Measurements from ENCODE around the gene OR2AK2. TPM values are rescaled to one million over a fixed set of nuclear protein-coding genes. Genes with fewer than 3 reads are reported as not detected.
A peak's percentile ranks its signal among the peaks of the same experiment; 100 is the strongest.

The OR2AK2 gene
- total RNA-seq, 2 donors from 2014 or later, result 0.35 TPM; not detected in 1

- Mint-ChIP-seq H3K9me3 (peaks cover 6 to 7% of the 10 kb centered on the region in 2 donors), H3K4me3 (no peak overlapping the region), H3K4me1 (ENCODE audit: low read depth) (peaks cover 5% of the 10 kb centered on the region), H3K36me3 (ENCODE audit: insufficient read depth in 2 of 2) (peaks cover 4 to 8% of the 10 kb centered on the region in 2 donors), H3K27me3 (ENCODE audit: low read depth) (no peaks in the 10 kb centered on the region), H3K27ac (no peak overlapping the region)
- ATAC-seq (replicated peaks in 1 of 2) (no peak), DNase-seq (no peak)
Observed at GRCh38 chr1:247966532-247967204, 1.6 kb downstream of the OR2AK2 start.

DNA sequence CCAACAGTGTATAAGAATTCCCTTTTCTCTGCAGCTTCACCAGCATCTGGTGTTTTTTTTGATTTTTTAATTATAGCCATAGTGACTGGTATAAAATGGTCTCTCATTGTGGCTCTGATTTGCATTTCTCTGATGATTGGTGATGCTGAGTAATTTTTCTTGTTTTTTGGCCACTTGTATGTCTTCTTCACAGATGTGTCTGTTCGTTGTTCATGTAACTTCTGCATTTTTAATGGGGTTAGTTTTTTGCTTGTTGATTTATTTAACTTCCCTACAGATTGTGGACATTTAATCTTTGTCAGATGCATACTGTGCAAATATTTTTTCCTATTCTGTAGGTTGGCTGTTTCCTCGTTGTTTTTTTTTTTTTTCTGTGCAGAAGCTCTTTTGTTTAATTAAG, 28.0 kb downstream of the OR2AK2 start:
- DNase-seq (no peak), ATAC-seq (replicated peaks in 1 of 2) (no peak)
- Mint-ChIP-seq H3K4me3 (no peak overlapping the region), H3K4me1 (ENCODE audit: low read depth) (no peaks in the 10 kb centered on the region), H3K9me3 (peaks cover 0 to 4% of the 10 kb centered on the region in 2 donors), H3K36me3 (ENCODE audit: insufficient read depth in 2 of 2) (no peaks in the 10 kb centered on the region), H3K27me3 (ENCODE audit: low read depth) (no peaks in the 10 kb centered on the region), H3K27ac (no peak overlapping the region)

DNA sequence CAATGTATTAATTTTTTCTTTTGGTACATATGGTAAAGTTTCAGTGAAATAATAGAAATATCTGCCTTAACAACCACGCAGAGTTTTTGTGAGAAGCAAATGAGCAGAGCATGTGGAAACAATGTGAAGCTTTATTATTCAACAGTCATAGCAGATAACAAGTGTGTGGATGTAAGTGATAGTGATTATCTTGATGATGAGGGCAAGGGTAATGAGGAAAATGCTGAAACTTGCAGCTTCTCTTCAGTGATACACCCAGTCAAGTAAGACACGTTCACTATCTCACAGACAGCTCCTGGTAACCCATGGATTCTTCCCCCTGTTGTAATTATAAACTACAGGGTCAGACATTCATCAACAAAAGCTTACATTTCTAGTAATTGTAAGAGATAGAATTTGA, 33.8 kb downstream of the OR2AK2 start:
- Mint-ChIP-seq H3K4me1 (ENCODE audit: low read depth) (peaks cover 12% of the 10 kb centered on the region), H3K36me3 (ENCODE audit: insufficient read depth in 2 of 2) (no peaks in the 10 kb centered on the region), H3K27ac (no peak overlapping the region), H3K4me3 (no peak overlapping the region), H3K27me3 (ENCODE audit: low read depth) (no peaks in the 10 kb centered on the region), H3K9me3 (peaks cover 7% of the 10 kb centered on the region in 2 donors)
- DNase-seq (no peak), ATAC-seq (replicated peaks in 1 of 2) (no peak)

GRCh38 chr1:248000169-248000568, 35.1 kb downstream of the OR2AK2 start:
- H3K27me3 Mint-ChIP-seq (ENCODE audit: low read depth), result no peaks in the 10 kb centered on the region
- H3K36me3 Mint-ChIP-seq (ENCODE audit: insufficient read depth in 2 of 2), result no peaks in the 10 kb centered on the region
- peaks cover 7% of the 10 kb centered on the region in 2 donors for H3K9me3 Mint-ChIP-seq
- DNase-seq (no peak), ATAC-seq (replicated peaks in 1 of 2) (peak; percentile 46 to 68)
- H3K4me3 Mint-ChIP-seq, result peak overlapping the region in 1 of 2 donors; percentile 45
- H3K4me1 Mint-ChIP-seq (ENCODE audit: low read depth), result peaks cover 12% of the 10 kb centered on the region
- peak overlapping the region; percentile 83 for H3K27ac Mint-ChIP-seq

DNA sequence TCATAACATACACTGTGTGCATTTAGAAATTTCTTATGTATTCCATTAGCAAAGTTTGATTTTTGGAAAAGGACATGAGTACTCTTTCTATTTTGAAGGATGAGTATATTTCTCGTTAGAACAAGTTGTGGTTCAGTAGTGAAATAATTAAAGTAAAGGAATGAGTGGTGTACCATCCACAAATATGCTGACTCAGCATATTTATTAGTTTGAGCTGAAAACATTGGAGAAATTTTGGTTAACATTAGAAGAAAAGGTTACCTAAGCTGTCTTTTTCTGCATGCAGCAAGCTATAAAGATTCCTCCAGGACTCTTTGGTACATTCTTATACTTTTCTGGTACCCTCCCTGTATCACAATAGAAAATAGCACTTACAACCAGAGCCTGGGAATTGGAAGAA, 42.7 kb downstream of the OR2AK2 start:
- Mint-ChIP-seq H3K4me1 (ENCODE audit: low read depth) (no peaks in the 10 kb centered on the region), H3K36me3 (ENCODE audit: insufficient read depth in 2 of 2) (peaks cover 10 to 13% of the 10 kb centered on the region in 2 donors), H3K9me3 (peaks cover 25 to 32% of the 10 kb centered on the region in 2 donors)

DNA sequence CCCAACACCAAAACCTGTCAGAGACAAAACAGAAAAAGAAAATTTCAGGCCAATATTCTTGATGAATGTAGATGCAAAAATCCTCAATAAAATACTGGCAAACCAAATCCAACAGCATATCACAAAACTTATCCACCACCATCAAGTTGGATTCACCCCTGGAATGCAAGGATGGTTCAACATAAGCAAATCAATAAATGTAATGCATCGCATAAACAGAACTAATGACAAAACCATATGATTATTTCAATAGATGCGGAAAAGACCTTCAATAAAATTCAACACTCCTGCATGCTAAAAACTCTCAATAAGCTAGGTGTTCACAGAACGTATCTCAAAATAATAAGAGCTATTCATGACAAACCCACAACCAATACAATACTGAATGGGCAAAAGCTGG, 44.6 kb downstream of the OR2AK2 start:
- peaks cover 18 to 25% of the 10 kb centered on the region in 2 donors for H3K9me3 Mint-ChIP-seq

More for the DNA sequence above, 42.7 kb downstream of the OR2AK2 start:
- DNase-seq, result no peak
- no peak overlapping the region for H3K27ac Mint-ChIP-seq
- H3K4me3 Mint-ChIP-seq, result no peak overlapping the region
- H3K27me3 Mint-ChIP-seq (ENCODE audit: low read depth), result no peaks in the 10 kb centered on the region
- ATAC-seq (replicated peaks in 1 of 2), result no peak

DNA sequence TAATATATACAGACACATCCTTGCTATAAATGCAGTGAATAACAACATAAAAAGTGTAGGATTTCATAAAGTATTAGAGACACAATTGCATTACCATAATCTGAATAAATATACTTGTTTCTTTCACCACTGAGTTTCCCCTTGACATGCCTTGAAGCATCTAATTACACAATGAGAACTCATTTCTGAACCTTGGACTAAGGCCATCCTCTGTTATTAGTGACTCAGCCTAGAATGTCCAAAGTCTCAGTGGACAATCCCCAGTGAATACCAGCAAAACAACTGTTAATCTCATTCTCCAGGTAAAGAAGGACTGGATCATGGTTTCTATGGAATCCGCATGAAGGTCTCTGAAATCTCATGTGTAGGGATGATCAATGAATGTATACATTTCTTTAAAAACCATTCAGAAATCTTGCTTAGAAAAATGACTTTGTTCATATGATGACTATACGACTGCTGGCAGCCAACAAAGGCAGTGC, 48.2 kb downstream of the OR2AK2 start, which contains the start of gene OR2L5:
Gene OR2L5, plus strand, starts transcription at position 432 of the 482 bp plus-strand sequence. CDS start 8,288 bp downstream, outside the sequence.
- DNase-seq, result no peak
- Mint-ChIP-seq H3K36me3 (ENCODE audit: insufficient read depth in 2 of 2) (peaks cover 10 to 13% of the 10 kb centered on the region in 2 donors), H3K9me3 (peaks cover 15 to 22% of the 10 kb centered on the region in 2 donors), H3K4me3 (no peak within 1 kb of the TSS), H3K27me3 (ENCODE audit: low read depth) (no peaks in the 10 kb centered on the region), H3K4me1 (ENCODE audit: low read depth) (no peaks in the 10 kb centered on the region), H3K27ac (no peak within 1 kb of the TSS)
- no peak for ATAC-seq (replicated peaks in 1 of 2)

More for the DNA sequence above, 44.6 kb downstream of the OR2AK2 start:
- Mint-ChIP-seq H3K4me3 (no peak overlapping the region), H3K27me3 (ENCODE audit: low read depth) (no peaks in the 10 kb centered on the region), H3K27ac (no peak overlapping the region), H3K36me3 (ENCODE audit: insufficient read depth in 2 of 2) (peaks cover 10 to 13% of the 10 kb centered on the region in 2 donors), H3K4me1 (ENCODE audit: low read depth) (no peaks in the 10 kb centered on the region)
- DNase-seq, result no peak
- ATAC-seq (replicated peaks in 1 of 2), result no peak

DNA sequence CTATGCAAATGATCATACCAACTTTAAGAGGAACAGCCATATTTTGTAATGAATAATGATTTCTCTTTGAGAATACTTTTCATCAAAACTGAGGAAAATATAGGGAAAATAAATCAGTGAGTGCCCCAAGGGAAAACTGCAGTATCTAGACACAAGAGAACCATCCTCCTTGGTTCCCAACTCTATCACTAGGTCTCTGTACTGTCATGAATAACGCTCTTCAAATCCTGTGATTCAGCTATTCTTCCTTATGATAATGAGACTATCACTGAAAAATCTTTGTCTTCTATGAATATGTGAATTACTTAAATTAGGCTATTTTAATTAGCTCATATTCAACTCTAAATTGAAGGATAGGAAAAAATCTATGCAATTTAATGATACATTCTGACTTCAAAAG, 50.8 kb downstream of the OR2AK2 start:
- H3K4me1 Mint-ChIP-seq (ENCODE audit: low read depth), result no peaks in the 10 kb centered on the region
- no peak overlapping the region for H3K4me3 Mint-ChIP-seq
- ATAC-seq (replicated peaks in 1 of 2), result no peak
- H3K9me3 Mint-ChIP-seq, result peaks cover 6 to 7% of the 10 kb centered on the region in 2 donors
- H3K27ac Mint-ChIP-seq, result no peak overlapping the region
- H3K36me3 Mint-ChIP-seq (ENCODE audit: insufficient read depth in 2 of 2), result peaks cover 3 to 4% of the 10 kb centered on the region in 2 donors
- DNase-seq, result no peak
- H3K27me3 Mint-ChIP-seq (ENCODE audit: low read depth), result no peaks in the 10 kb centered on the region

Other genes with a start within 250 kb of the OR2AK2 start
- not detected for gene OR6F1, start 248.6 kb upstream of the OR2AK2 start, total RNA-seq
- gene OR14K1, start 226.6 kb upstream of the OR2AK2 start, total RNA-seq, result not detected
- gene OR14A2, start 217.1 kb upstream of the OR2AK2 start, total RNA-seq, result not detected
- gene OR1C1, start 204.7 kb upstream of the OR2AK2 start, total RNA-seq, result not detected
- gene OR14A16, start 141.1 kb upstream of the OR2AK2 start, total RNA-seq, result not detected
- gene OR11L1, start 123.3 kb upstream of the OR2AK2 start, total RNA-seq, result not detected
- under 1 TPM; 0.21 to 0.24 TPM for gene TRIM58, start 108.0 kb upstream of the OR2AK2 start, total RNA-seq
- not detected for gene OR2W3, start 69.6 kb upstream of the OR2AK2 start, total RNA-seq
- gene OR2T8, start 45.0 kb upstream of the OR2AK2 start, total RNA-seq, result not detected
- not detected for gene OR2AJ1, start 40.3 kb upstream of the OR2AK2 start, total RNA-seq
- not detected for gene OR2L8, start 16.4 kb upstream of the OR2AK2 start, total RNA-seq
- gene OR2L5, start 48.4 kb downstream of the OR2AK2 start, total RNA-seq, result under 1 TPM in 1 of 2 donors, not detected in 1; 0.16 TPM
- gene OR2L2, start 64.8 kb downstream of the OR2AK2 start, total RNA-seq, result under 1 TPM; 0.12 to 0.29 TPM
- under 1 TPM in 1 of 2 donors, not detected in 1; 0.07 TPM for gene OR2L3, start 81.6 kb downstream of the OR2AK2 start, total RNA-seq
- gene OR2L13, start 130.0 kb downstream of the OR2AK2 start, total RNA-seq, result under 1 TPM; 0.14 to 0.24 TPM
- not detected for gene OR2M5, start 179.9 kb downstream of the OR2AK2 start, total RNA-seq
- not detected for gene OR2M2, start 209.6 kb downstream of the OR2AK2 start, total RNA-seq
- gene OR2M3, start 232.0 kb downstream of the OR2AK2 start, total RNA-seq, result not detected

Measured in activated T-cell treated with anti-CD3 and anti-CD28 coated beads, Interleukin-2, amount 50 U/mL, for 72 hours (primary cell).